H1 (cell line): ENCODE results near the gene CORO6. TPM values are rescaled to one million over a fixed set of nuclear protein-coding genes. Genes with fewer than 3 reads are reported as not detected.

Experiments used
- CEBPB ChIP-seq: IDR thresholded peaks from 2 replicates; pipeline ENCODE4 v1.6.1; 2012; ENCODE audit warnings: low read depth, low read length
- CTCF ChIP-seq, 3 experiments: IDR thresholded peaks; 1 replicate in 2 of 3; 2 replicates in 1 of 3; pipeline versions ENCODE4 v1.5.1 to v1.6.1; 2011; ENCODE audit warnings: low read length in 3 of 3, mild to moderate bottlenecking in 3 of 3, inconsistent platforms in 2 of 3, low read depth in 1 of 3, moderate library complexity in 1 of 3; ENCODE audit not compliant: insufficient read depth in 1 of 3; ENCODE audit errors: control extremely low read depth in 1 of 3
- GTF2F1 ChIP-seq: IDR thresholded peaks from 2 replicates; pipeline ENCODE4 v1.6.1; 2012; ENCODE audit warnings: low read depth, low read length, improper control_type of control experiment, borderline replicate concordance
- HDAC6 ChIP-seq: IDR thresholded peaks from one replicate; pipeline ENCODE4 v1.7.1; 2012; ENCODE audit warnings: low read depth, mild to moderate bottlenecking, inconsistent platforms, low read length, moderate library complexity
- PHF8 ChIP-seq: fragments of 200-600 bp; sonication (generic); conservative IDR thresholded peaks from 2 replicates; pipeline ENCODE4 v1.7.1; 2012; ENCODE audit warnings: low read depth, mild to moderate bottlenecking, inconsistent platforms, low read length, moderate library complexity
- RBBP5 ChIP-seq: IDR thresholded peaks from 2 replicates; pipeline ENCODE4 v1.7.1; 2012; ENCODE audit warnings: low read depth, mild to moderate bottlenecking, inconsistent platforms, low read length, moderate library complexity, borderline replicate concordance
- TBP ChIP-seq: IDR thresholded peaks from 2 replicates; pipeline ENCODE4 v1.6.1; 2011; ENCODE audit warnings: low read depth, low read length, improper control_type of control experiment
- TEAD4 ChIP-seq: IDR thresholded peaks from 2 replicates; pipeline ENCODE4 v1.6.1; 2012; ENCODE audit warnings: low read depth, low read length, inconsistent platforms, mixed read lengths
- polyA plus RNA-seq, 7 experiments: library from polyadenylated mRNA; depleted of rRNA in 3 of 7; stranded (reverse) in 5 of 7; unstranded in 2 of 7; fragments of >200 nt in 5 of 7; fragments of 200-250 nt in 2 of 7; gene quantifications; 1 replicate in 5 of 7; 2 replicates in 1 of 7; 4 replicates in 1 of 7; pipeline versions ENCODE4 v1.2.1 to v1.2.3, GENCODE V29; 2011 to 2013; ENCODE audit warnings: missing spikeins in 2 of 7, mixed read lengths in 2 of 7
- total RNA-seq: library from RNA; stranded (reverse); fragmentation: NEBNext Ultra II Directional; extraction: Animal tissue kit (Norgen Biotek cat#: 25700); gene quantifications from 2 replicates; pipeline ENCODE4 v1.2.1, GENCODE V29; 2021

CORO6 gene
- total and polyA plus RNA-seq, 2 of the 8 experiments (the other 6 are each of a cell fraction or from before 2014, with no cell fraction given) = 2.5 to 8.6 TPM

- no peak for TF ChIP-seq CTCF (IDR thresholded peaks at IDR 0.05; ENCODE audit: control extremely low read depth in 1 of 3, insufficient read depth in 1 of 3, low read depth in 1 of 3, low read length in 3 of 3)
- TF ChIP-seq TEAD4 = no peak
- no peak for TF ChIP-seq CEBPB
- TF ChIP-seq RBBP5 = no peak
- TF ChIP-seq TBP = no peak
- TF ChIP-seq GTF2F1 = no peak
- TF ChIP-seq HDAC6 = no peak
- TF ChIP-seq PHF8 = no peak
Measured at GRCh38 chr17:29603109-29603674, 19.5 kb downstream of the CORO6 start (continued).
